ENCODE measurements around the gene TTN.

DNA sequence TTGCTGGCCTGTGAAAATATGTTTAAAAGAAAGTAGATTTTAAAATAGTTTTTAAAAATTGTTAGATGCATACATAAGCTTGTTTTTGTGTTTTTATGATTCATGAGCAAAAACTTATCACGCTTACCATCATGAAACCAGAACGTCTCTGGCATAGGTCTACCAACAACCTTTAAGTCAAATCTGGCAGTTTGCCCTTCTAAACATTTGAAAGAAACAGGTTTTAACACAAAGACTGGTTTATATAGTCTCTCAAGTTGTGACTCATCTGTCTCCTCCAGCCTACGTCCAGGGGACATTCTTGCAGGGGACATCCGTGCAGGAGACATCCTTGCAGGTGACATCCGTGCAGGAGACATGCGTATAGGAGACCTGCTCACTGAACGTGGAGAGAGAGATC, 29.6 kb downstream of the TTN start:
- TF ChIP-seq CTCF (IDR thresholded peaks at IDR 0.05) (no peak), EZH2 (IDR thresholded peaks at IDR 0.05; ENCODE audit: borderline replicate concordance, insufficient read depth, low read depth, low read length, poor library complexity, severe bottlenecking) (no peak)

Data from B cell (primary cell).